PC-9 (cell line): Measurements from ENCODE around the gene RNF126.
"Not testable (repeated sequence)": the region's sequence is repeated elsewhere in the genome, so short reads cannot be mapped to it uniquely, and the experiment has no call there.

Source experiments
- EZH2 ChIP-seq: fragments of 200-600 bp; sonication (generic); IDR thresholded peaks from 2 replicates; pipeline ENCODE4 v1.8.0; 2017; ENCODE audit warnings: antibody characterized with exemption, low read depth
- TF ChIP-seq, protein P1 (sequence below): fragments of 200-600 bp; sonication (generic); conservative IDR thresholded peaks from 2 replicates; pipeline ENCODE4 v1.6.1; 2017; ENCODE audit warnings: mixed run types, antibody characterized with exemption, mild to moderate bottlenecking, moderate library complexity

DNA sequence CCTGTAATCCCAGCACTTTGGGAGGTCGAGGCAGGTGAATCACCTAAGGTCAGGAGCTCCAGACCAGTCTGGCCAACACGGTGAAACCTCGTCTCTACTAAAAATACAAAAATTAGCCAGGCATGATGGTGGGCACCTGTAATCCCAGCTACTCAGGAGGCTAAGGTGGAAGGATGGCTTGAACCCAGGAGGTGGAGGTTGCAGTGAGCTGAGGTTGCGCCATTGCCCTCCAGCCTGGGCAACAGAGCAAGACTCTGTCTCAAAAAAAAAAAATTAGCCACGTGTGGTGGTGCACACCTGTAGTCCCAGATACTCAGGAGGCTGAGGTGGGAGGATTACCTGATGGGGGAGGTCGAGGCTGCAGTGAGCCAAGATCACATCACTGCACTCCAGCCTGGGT, 39.8 kb upstream of the RNF126 start:
- TF ChIP-seq, protein P1, sequence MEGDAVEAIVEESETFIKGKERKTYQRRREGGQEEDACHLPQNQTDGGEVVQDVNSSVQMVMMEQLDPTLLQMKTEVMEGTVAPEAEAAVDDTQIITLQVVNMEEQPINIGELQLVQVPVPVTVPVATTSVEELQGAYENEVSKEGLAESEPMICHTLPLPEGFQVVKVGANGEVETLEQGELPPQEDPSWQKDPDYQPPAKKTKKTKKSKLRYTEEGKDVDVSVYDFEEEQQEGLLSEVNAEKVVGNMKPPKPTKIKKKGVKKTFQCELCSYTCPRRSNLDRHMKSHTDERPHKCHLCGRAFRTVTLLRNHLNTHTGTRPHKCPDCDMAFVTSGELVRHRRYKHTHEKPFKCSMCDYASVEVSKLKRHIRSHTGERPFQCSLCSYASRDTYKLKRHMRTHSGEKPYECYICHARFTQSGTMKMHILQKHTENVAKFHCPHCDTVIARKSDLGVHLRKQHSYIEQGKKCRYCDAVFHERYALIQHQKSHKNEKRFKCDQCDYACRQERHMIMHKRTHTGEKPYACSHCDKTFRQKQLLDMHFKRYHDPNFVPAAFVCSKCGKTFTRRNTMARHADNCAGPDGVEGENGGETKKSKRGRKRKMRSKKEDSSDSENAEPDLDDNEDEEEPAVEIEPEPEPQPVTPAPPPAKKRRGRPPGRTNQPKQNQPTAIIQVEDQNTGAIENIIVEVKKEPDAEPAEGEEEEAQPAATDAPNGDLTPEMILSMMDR: not testable (repeated sequence)
- not testable (repeated sequence) for TF ChIP-seq EZH2
